ENCODE results near the gene AUTS2. TPM values are rescaled to one million over a fixed set of nuclear protein-coding genes. Genes with fewer than 3 reads are reported as not detected.

Gene AUTS2
- total RNA-seq, 1 experiment from 2014 or later: 42.1 TPM

DNA sequence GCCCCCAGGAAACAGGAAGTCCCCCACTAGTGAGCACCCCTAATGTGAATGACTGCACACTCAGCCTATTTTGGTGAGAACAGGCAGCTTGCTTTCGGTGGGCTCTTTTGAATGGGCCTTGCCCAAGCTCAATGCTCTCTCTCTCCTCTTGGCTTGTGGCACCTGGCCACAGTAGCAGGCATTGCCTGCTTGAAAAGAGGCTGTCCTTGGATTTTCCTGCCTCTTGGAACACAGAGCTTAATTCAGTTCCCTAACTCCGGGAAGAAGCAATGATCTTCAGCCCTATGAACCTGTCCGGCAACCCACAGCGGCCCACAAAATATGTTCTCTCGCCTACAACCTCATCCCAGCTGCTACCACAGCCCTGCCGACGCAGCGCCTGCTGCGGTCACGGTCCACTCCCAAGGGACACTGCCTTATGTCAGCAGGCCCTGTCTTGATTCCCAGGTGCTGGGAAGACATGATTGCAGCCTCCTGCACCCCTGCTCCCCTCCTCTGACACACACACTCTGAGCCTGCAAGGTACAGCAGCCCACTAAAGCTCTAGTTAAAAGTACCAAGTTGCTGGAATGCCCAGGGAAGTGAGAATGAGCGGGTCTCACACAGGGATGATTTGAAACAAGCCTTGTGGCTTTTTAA lies 818.2 kb downstream of the AUTS2 start:
- no peaks in the 10 kb centered on the region for H3K9me3 ChIP-seq (ENCODE audit: low read depth, low read length, poor library complexity, severe bottlenecking)
- no peak for TF ChIP-seq EZH2 (IDR thresholded peaks at IDR 0.05; ENCODE audit: borderline replicate concordance, low read depth, low read length, poor library complexity, severe bottlenecking)
- TF ChIP-seq, protein P1, sequence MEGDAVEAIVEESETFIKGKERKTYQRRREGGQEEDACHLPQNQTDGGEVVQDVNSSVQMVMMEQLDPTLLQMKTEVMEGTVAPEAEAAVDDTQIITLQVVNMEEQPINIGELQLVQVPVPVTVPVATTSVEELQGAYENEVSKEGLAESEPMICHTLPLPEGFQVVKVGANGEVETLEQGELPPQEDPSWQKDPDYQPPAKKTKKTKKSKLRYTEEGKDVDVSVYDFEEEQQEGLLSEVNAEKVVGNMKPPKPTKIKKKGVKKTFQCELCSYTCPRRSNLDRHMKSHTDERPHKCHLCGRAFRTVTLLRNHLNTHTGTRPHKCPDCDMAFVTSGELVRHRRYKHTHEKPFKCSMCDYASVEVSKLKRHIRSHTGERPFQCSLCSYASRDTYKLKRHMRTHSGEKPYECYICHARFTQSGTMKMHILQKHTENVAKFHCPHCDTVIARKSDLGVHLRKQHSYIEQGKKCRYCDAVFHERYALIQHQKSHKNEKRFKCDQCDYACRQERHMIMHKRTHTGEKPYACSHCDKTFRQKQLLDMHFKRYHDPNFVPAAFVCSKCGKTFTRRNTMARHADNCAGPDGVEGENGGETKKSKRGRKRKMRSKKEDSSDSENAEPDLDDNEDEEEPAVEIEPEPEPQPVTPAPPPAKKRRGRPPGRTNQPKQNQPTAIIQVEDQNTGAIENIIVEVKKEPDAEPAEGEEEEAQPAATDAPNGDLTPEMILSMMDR (conservative IDR thresholded peaks at IDR 0.05; ENCODE audit: low read depth, low read length): no peak
- BruUV-seq (replicated peaks): no TSS peak
- POLR2A ChIA-PET (ENCODE audit: low non-redundant PET): no interaction called here
- peaks cover 3% of the 10 kb centered on the region for H3K4me1 ChIP-seq (ENCODE audit: insufficient read depth, low read length, poor library complexity, severe bottlenecking)
- H3K27me3 ChIP-seq (replicated peaks; ENCODE audit: insufficient read depth, low read depth, low read length, poor library complexity): no peaks in the 10 kb centered on the region
- intact Hi-C loops (cut with micrococcal nuclease; ENCODE audit: unreplicated experiment): no loop called here
- no peaks in the 10 kb centered on the region for H3K36me3 ChIP-seq (ENCODE audit: insufficient read depth, low read length, poor library complexity, severe bottlenecking)
- no peak for DNase-seq (ENCODE audit: low spot score)
- no peak overlapping the region for H3K27ac ChIP-seq (ENCODE audit: low read depth, low read length, poor library complexity, severe bottlenecking)
- CTCF ChIA-PET: no interaction called here
- no peak overlapping the region for H3K4me3 ChIP-seq (ENCODE audit: low read depth, low read length, poor library complexity, severe bottlenecking)

DNA sequence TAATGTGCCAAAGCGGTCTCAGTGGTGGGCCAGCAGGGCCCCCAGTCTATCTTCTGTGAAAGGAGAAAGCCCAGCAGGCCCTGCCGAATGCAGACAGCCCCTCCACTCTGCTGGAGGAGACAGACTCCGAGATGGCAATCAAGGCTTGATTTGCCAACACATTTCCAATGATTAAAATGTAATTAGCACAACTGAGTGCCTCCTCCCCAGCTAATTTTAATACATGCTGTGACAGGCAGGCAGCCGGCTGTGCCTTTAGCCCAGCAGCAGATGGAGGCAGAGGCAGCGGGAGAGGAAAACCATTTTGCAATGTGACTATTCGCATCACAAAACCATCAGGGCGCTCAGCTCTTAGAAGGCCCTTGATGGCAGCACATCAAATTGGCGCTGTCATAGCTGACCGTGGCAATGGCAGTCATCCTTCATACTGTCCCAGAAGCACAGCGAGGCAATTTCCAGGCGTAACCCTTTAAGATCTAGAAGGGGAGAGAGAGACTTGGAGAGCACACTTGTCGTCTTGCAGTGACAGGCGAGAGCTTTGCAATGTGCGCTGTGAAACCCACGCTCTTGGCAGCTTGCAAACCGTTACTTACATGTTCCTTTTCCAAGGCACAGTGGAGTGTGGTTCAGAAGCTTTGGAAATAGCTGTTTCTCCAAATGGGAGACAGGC lies 818.8 kb downstream of the AUTS2 start:
- intact Hi-C loops (cut with micrococcal nuclease; ENCODE audit: unreplicated experiment): no loop called here
- H3K36me3 ChIP-seq (ENCODE audit: insufficient read depth, low read length, poor library complexity, severe bottlenecking): no peaks in the 10 kb centered on the region
- peaks cover 3% of the 10 kb centered on the region for H3K4me1 ChIP-seq (ENCODE audit: insufficient read depth, low read length, poor library complexity, severe bottlenecking)
- H3K27me3 ChIP-seq (replicated peaks; ENCODE audit: insufficient read depth, low read depth, low read length, poor library complexity): no peaks in the 10 kb centered on the region
- no peaks in the 10 kb centered on the region for H3K9me3 ChIP-seq (ENCODE audit: low read depth, low read length, poor library complexity, severe bottlenecking)
- TF ChIP-seq, protein P1 (conservative IDR thresholded peaks at IDR 0.05; ENCODE audit: low read depth, low read length): no peak
- TF ChIP-seq EZH2 (IDR thresholded peaks at IDR 0.05; ENCODE audit: borderline replicate concordance, low read depth, low read length, poor library complexity, severe bottlenecking): no peak
- no TSS peak for BruUV-seq (replicated peaks)
- H3K27ac ChIP-seq (ENCODE audit: low read depth, low read length, poor library complexity, severe bottlenecking): no peak overlapping the region
- H3K4me3 ChIP-seq (ENCODE audit: low read depth, low read length, poor library complexity, severe bottlenecking): no peak overlapping the region
- ChIA-PET POLR2A (ENCODE audit: low non-redundant PET) (no interaction called here), CTCF (interaction anchor here (0.5 kb wide), 1 partner anchor 162 kb away, joined by 4 read pairs; no protein-coding TSS in a partner anchor)
- no peak for DNase-seq (ENCODE audit: low spot score)

DNA sequence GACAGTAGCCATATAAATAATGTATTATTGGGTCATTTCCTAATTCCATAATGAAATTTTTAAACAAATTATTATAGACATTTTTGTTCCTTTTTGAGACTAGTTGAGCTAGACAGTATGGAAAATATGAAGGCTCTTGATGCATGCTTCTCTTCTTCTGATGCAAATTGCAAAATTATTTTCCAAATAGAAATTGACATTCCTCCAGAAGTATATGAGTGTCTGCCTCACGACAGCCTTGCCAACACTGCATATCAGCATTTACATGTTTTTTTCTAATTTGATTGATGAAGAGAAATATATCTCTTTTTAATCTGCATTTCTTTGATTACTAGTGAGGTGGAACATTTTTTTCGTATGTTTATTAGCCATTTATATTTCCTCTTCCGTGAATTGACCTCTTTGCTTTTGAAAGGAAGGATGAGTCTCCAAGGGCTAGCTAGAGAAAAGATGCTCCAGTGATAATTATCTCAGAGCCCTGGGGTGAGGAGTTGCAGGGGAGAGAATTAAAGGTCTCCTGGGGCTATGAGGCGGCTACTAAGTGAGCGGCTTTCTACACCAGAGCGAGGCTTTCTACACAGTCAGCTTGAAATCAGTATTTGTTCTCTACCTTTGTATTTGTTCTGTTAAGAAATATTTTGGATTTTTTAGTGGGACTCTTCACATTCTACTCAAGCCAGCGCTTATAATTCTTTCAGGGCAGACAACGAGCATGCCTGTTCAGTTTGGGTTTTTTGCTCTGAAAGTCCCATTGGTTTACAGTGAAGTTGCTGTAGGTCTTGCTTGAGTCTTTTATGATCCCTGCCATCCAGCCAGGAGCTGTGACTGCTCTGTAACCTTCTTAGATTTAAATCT lies 821.5 kb downstream of the AUTS2 start:
- no peak for TF ChIP-seq EZH2 (IDR thresholded peaks at IDR 0.05; ENCODE audit: borderline replicate concordance, low read depth, low read length, poor library complexity, severe bottlenecking)
- TF ChIP-seq, protein P1 (conservative IDR thresholded peaks at IDR 0.05; ENCODE audit: low read depth, low read length): no peak
- Histone ChIP-seq H3K36me3 (ENCODE audit: insufficient read depth, low read length, poor library complexity, severe bottlenecking) (no peaks in the 10 kb centered on the region), H3K4me1 (ENCODE audit: insufficient read depth, low read length, poor library complexity, severe bottlenecking) (peaks cover 3% of the 10 kb centered on the region), H3K27me3 (replicated peaks; ENCODE audit: insufficient read depth, low read depth, low read length, poor library complexity) (no peaks in the 10 kb centered on the region), H3K9me3 (ENCODE audit: low read depth, low read length, poor library complexity, severe bottlenecking) (no peaks in the 10 kb centered on the region), H3K27ac (ENCODE audit: low read depth, low read length, poor library complexity, severe bottlenecking) (no peak overlapping the region), H3K4me3 (ENCODE audit: low read depth, low read length, poor library complexity, severe bottlenecking) (no peak overlapping the region)
- peak; percentile 49 for DNase-seq (ENCODE audit: low spot score)
- POLR2A ChIA-PET (ENCODE audit: low non-redundant PET): no interaction called here
- CTCF ChIA-PET: no interaction called here
- intact Hi-C loops (cut with micrococcal nuclease; ENCODE audit: unreplicated experiment): no loop called here
- no TSS peak for BruUV-seq (replicated peaks)

All from A673 (cell line).